ENCODE results near the gene RAVER2. TPM values are rescaled to one million over a fixed set of nuclear protein-coding genes. Genes with fewer than 3 reads are reported as not detected.

RAVER2 gene
- total and polyA plus RNA-seq, 2 experiments from 2014 or later = 0.63 to 2.4 TPM

- H3K36me3 ChIP-seq (ENCODE audit: low read depth) = no peaks in the 10 kb centered on the region
- H3K4me3 ChIP-seq = no peak overlapping the region
- no peaks in the 10 kb centered on the region for H4K20me1 ChIP-seq (ENCODE audit: insufficient read depth)
- TF ChIP-seq EZH2 (IDR thresholded peaks at IDR 0.05; ENCODE audit: insufficient read depth, poor library complexity, severe bottlenecking) (no peak), EZH2phosphoT487 (IDR thresholded peaks at IDR 0.05; ENCODE audit: insufficient read depth, low read depth) (no peak)
- H3K9ac ChIP-seq = no peak overlapping the region
- H3K9me2 ChIP-seq (ENCODE audit: insufficient read depth) = no peaks in the 10 kb centered on the region
- in situ Hi-C loops (cut with MboI) = no loop called here
- no peak for DNase-seq
- H2AFZ ChIP-seq = no peak overlapping the region
- H3K27ac ChIP-seq = no peak overlapping the region
- no peaks in the 10 kb centered on the region for H3K4me1 ChIP-seq (ENCODE audit: insufficient read depth)
- no peaks in the 10 kb centered on the region for H3K9me3 ChIP-seq (ENCODE audit: low read depth)
- no peaks in the 10 kb centered on the region for H3K79me2 ChIP-seq (ENCODE audit: insufficient read depth)
- 51 to 61% methylated on average over 2 of the region's 2 CpGs for WGBS, 2 experiments (ENCODE audit: low coverage in 1 of 2, low lambda C conversion rate in 2 of 2, missing lambda C conversion rate in 2 of 2)
- no peaks in the 10 kb centered on the region for H3F3A ChIP-seq (ENCODE audit: insufficient read depth)
- H3K4me2 ChIP-seq (ENCODE audit: unreplicated experiment) = no peak overlapping the region
- H3K27me3 ChIP-seq (replicated peaks; ENCODE audit: insufficient read depth) = no peaks in the 10 kb centered on the region
Measured at GRCh38 chr1:64712049-64712448, 32.8 kb upstream of the RAVER2 start.

- no peak overlapping the region for H3K4me3 ChIP-seq
- H3K9me3 ChIP-seq (ENCODE audit: low read depth) = no peaks in the 10 kb centered on the region
- H3K4me2 ChIP-seq (ENCODE audit: unreplicated experiment) = no peak overlapping the region
- no peak overlapping the region for H2AFZ ChIP-seq
- no peaks in the 10 kb centered on the region for H3K79me2 ChIP-seq (ENCODE audit: insufficient read depth)
- H3K36me3 ChIP-seq (ENCODE audit: low read depth) = no peaks in the 10 kb centered on the region
- H3K9ac ChIP-seq = no peak overlapping the region
- TF ChIP-seq EZH2 (IDR thresholded peaks at IDR 0.05; ENCODE audit: insufficient read depth, poor library complexity, severe bottlenecking) = no peak
- no peak for TF ChIP-seq EZH2phosphoT487 (IDR thresholded peaks at IDR 0.05; ENCODE audit: insufficient read depth, low read depth)
- WGBS, 2 experiments (ENCODE audit: low coverage in 1 of 2, low lambda C conversion rate in 2 of 2, missing lambda C conversion rate in 2 of 2) = 23% methylated on average over 2 of the region's 2 CpGs
- H3F3A ChIP-seq (ENCODE audit: insufficient read depth) = no peaks in the 10 kb centered on the region
- in situ Hi-C loops (cut with MboI) = no loop called here
- H3K27me3 ChIP-seq (replicated peaks; ENCODE audit: insufficient read depth) = peaks cover 2% of the 10 kb centered on the region; the same call in 1 of the 2 replicates
- H3K9me2 ChIP-seq (ENCODE audit: insufficient read depth) = no peaks in the 10 kb centered on the region
- no peak overlapping the region for H3K27ac ChIP-seq
- no peaks in the 10 kb centered on the region for H3K4me1 ChIP-seq (ENCODE audit: insufficient read depth)
- DNase-seq = no peak
- H4K20me1 ChIP-seq (ENCODE audit: insufficient read depth) = no peaks in the 10 kb centered on the region
Measured at GRCh38 chr1:64715186-64715585, 29.7 kb upstream of the RAVER2 start.

- DNase-seq = no peak
- WGBS, 2 experiments (ENCODE audit: low coverage in 1 of 2, low lambda C conversion rate in 2 of 2, missing lambda C conversion rate in 2 of 2) = 35 to 50% methylated on average over 2 of the region's 2 CpGs
- no peaks in the 10 kb centered on the region for H3K9me2 ChIP-seq (ENCODE audit: insufficient read depth)
Measured at GRCh38 chr1:64721135-64721534, 23.7 kb upstream of the RAVER2 start.

GRCh38 chr1:64721576-64722145, 23.2 kb upstream of the RAVER2 start:
- H3K36me3 ChIP-seq (ENCODE audit: low read depth) = no peaks in the 10 kb centered on the region
- H3F3A ChIP-seq (ENCODE audit: insufficient read depth) = no peaks in the 10 kb centered on the region
- H3K9me3 ChIP-seq (ENCODE audit: low read depth) = no peaks in the 10 kb centered on the region
- H3K4me2 ChIP-seq (ENCODE audit: unreplicated experiment) = no peak overlapping the region
- H2AFZ ChIP-seq = no peak overlapping the region
- 55 to 64% methylated on average over 2 of the region's 2 CpGs for WGBS, 2 experiments (ENCODE audit: low coverage in 1 of 2, low lambda C conversion rate in 2 of 2, missing lambda C conversion rate in 2 of 2)
- H3K4me3 ChIP-seq = no peak overlapping the region
- no peaks in the 10 kb centered on the region for H3K9me2 ChIP-seq (ENCODE audit: insufficient read depth)
- peaks cover 12% of the 10 kb centered on the region; the same call in 1 of the 2 replicates for H3K27me3 ChIP-seq (replicated peaks; ENCODE audit: insufficient read depth)
- H4K20me1 ChIP-seq (ENCODE audit: insufficient read depth) = no peaks in the 10 kb centered on the region
- no peak for DNase-seq
- in situ Hi-C loops (cut with MboI) = no loop called here
- TF ChIP-seq EZH2phosphoT487 (IDR thresholded peaks at IDR 0.05; ENCODE audit: insufficient read depth, low read depth) (no peak), EZH2 (IDR thresholded peaks at IDR 0.05; ENCODE audit: insufficient read depth, poor library complexity, severe bottlenecking) (no peak)
- no peaks in the 10 kb centered on the region for H3K79me2 ChIP-seq (ENCODE audit: insufficient read depth)
- H3K27ac ChIP-seq = no peak overlapping the region
- no peak overlapping the region for H3K9ac ChIP-seq
- H3K4me1 ChIP-seq (ENCODE audit: insufficient read depth) = no peaks in the 10 kb centered on the region

More at GRCh38 chr1:64721135-64721534, 23.7 kb upstream of the RAVER2 start:
- Histone ChIP-seq H3K27me3 (replicated peaks; ENCODE audit: insufficient read depth) (peaks cover 12% of the 10 kb centered on the region; the same call in 1 of the 2 replicates), H3K4me3 (no peak overlapping the region), H3K4me1 (ENCODE audit: insufficient read depth) (no peaks in the 10 kb centered on the region), H2AFZ (no peak overlapping the region), H3K4me2 (ENCODE audit: unreplicated experiment) (no peak overlapping the region), H3K36me3 (ENCODE audit: low read depth) (no peaks in the 10 kb centered on the region), H4K20me1 (ENCODE audit: insufficient read depth) (no peaks in the 10 kb centered on the region), H3K79me2 (ENCODE audit: insufficient read depth) (no peaks in the 10 kb centered on the region), H3K9me3 (ENCODE audit: low read depth) (no peaks in the 10 kb centered on the region), H3K27ac (no peak overlapping the region), H3K9ac (no peak overlapping the region), H3F3A (ENCODE audit: insufficient read depth) (no peaks in the 10 kb centered on the region)
- no peak for TF ChIP-seq EZH2phosphoT487 (IDR thresholded peaks at IDR 0.05; ENCODE audit: insufficient read depth, low read depth)
- TF ChIP-seq EZH2 (IDR thresholded peaks at IDR 0.05; ENCODE audit: insufficient read depth, poor library complexity, severe bottlenecking) = no peak
- in situ Hi-C loops (cut with MboI) = no loop called here

Measured in GM23248 (cell line).